NT2/D1 (cell line): ENCODE results near the gene LMBRD2.

Experiments
- SUZ12 ChIP-seq: IDR thresholded peaks from 2 replicates; pipeline ENCODE4 v1.6.1; 2011; ENCODE audit not compliant: insufficient read length, insufficient read depth; ENCODE audit errors: extremely low read depth
- YY1 ChIP-seq: IDR thresholded peaks from 2 replicates; pipeline ENCODE4 v1.6.1; 2011; ENCODE audit not compliant: insufficient read length, insufficient read depth
- ZNF274 ChIP-seq: IDR thresholded peaks from 2 replicates; pipeline ENCODE4 v1.6.1; 2011; ENCODE audit warnings: mild to moderate bottlenecking, low read depth, low read length

DNA sequence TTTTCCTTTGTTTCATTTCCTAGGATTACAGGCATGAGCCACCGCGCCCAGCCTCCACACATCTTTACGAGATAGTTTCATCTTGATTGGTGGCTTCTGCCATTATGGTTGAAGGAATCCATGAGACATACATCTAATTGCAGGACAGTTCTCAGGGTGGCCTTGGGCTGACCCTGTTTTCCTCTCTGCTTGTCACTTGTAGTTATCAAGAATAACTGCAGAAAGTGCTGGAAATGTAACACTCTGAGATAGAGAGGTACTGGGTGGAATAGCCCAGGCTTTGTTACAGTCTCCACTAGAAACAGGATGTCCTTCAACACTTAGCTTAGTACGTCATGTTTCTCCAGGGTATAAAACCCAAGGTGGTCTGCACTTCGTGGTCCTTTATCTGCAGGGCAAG lies 95.7 kb downstream of the LMBRD2 start:
- TF ChIP-seq YY1, result no peak
- no peak for TF ChIP-seq SUZ12
- no peak for TF ChIP-seq ZNF274
